Pulmonary artery endothelial cell (primary cell): ENCODE results near the gene CHST3. TPM values are rescaled to one million over a fixed set of nuclear protein-coding genes. Genes with fewer than 3 reads are reported as not detected.
A peak's percentile ranks its signal among the peaks of the same experiment; 100 is the strongest.
"Not testable (repeated sequence)": the region's sequence is repeated elsewhere in the genome, so short reads cannot be mapped to it uniquely, and the experiment has no call there.

Experiments
- DNase-seq: peaks from one replicate; pipeline ENCODE4 v3.0.0-alpha.2; 2011; ENCODE audit warnings: low read depth, low spot score
- total RNA-seq: library from RNA; depleted of rRNA; stranded (reverse); fragments of >200 nt; gene quantifications from 2 replicates; pipeline ENCODE4 v1.2.3, GENCODE V29; 2014

Gene CHST3
- total RNA-seq, 1 donor from 2014 or later, result 12.9 TPM

GRCh38 chr10:71948496-71949067, 15.6 kb upstream of the CHST3 start:
- no peak for DNase-seq

- no peak for DNase-seq
These were observed 13.5 kb upstream of the CHST3 start for GRCh38 chr10:71950683-71951082.

GRCh38 chr10:71952745-71953144, 11.4 kb upstream of the CHST3 start:
- no peak for DNase-seq

GRCh38 chr10:71957546-71958275, 6.5 kb upstream of the CHST3 start:
- no peak for DNase-seq

GRCh38 chr10:71959526-71959925, 4.7 kb upstream of the CHST3 start:
- DNase-seq, result no peak

- DNase-seq, result no peak
These were observed 2.4 kb upstream of the CHST3 start for GRCh38 chr10:71961831-71962230.

GRCh38 chr10:71962901-71963300, 1.3 kb upstream of the CHST3 start:
- DNase-seq, result no peak

- no peak for DNase-seq
These were observed 671 bp upstream of the CHST3 start for GRCh38 chr10:71963351-71964097.

DNA sequence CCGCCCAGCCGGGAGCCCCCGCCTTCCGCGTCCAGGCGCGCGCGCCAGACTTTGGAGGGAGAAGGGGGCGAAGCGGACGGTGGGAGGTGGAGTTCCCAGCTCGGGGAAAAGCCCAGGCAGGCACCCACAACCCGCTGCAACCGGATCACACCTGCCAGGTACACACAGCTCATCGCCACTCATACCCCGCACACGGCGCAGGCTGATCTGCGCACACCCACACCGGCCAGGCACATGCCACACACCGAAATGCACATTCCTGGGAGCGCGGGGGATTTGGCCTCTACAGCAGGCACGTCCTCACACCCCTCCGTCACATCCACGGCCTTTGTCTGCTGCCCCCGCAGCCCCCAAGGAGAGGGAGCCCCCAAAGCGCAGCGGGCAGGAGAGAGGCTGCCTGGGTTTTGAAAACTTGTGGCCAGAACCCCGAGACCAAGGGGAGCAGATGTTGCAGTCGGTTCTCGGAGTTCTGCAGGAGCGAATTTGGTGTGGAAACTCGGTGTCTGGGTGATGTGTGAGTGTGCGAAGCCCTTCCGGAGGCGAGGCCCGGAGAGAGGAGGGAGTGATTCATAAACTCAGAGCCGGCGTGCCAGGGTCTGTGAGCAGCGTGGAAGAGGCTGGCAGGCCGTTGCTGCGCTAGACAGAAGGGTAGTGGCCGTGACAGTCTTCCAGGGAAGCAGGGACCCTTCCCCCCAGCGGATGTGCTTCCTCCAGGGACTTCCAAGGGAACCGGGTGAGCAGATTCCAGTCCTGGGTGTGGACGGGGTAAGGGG, 734 bp downstream of the CHST3 start:
- DNase-seq, result peak; percentile 45

GRCh38 chr10:71965623-71966022, 1.4 kb downstream of the CHST3 start:
- no peak for DNase-seq

GRCh38 chr10:71966046-71967004, 2.1 kb downstream of the CHST3 start:
- no peak for DNase-seq

GRCh38 chr10:71967958-71968357, 3.8 kb downstream of the CHST3 start:
- DNase-seq, result not testable (repeated sequence)

DNA sequence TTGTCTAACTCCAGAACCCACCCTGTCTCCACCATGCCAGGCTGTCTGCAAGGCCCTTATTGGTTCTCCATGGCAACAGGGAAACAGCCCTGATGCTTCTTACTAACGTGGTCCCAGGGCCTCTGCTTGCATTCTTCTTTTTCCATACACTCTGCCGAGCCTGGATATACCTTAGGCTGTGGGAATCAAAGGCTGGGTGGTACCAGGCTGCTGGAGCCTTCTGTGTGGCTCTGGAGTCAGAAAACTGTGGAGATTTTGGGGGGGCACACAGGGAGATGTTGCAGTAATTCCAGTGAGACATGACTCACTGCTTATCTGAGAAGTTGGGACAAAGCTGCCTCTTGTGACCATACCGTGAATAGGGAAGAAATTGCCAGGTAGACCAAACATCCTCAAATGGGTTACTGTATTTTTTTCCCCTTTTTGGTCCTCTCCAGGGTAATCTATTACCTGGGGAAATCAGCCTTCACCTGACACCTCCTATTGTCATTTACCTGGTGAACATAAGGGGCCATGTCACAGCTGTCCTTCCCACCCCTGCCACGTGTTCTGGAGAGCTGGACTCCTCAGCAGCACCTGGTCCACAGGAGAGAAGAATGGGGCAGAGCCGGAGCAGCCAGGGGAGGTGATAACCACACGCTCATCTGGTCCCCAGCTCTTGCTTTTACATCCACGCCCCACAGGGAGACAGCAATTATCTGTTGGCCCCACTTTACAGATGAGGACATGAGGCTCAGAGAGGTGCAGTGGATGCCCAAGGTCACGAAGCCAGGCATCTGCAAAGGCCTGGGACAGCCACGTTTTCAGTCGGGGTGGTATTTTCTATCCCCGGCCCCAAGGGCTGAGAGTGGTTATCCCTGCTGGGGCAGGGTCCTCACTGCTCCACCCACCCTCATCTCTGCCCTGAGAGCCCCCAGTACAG, 4.6 kb downstream of the CHST3 start:
- DNase-seq, result no peak

DNA sequence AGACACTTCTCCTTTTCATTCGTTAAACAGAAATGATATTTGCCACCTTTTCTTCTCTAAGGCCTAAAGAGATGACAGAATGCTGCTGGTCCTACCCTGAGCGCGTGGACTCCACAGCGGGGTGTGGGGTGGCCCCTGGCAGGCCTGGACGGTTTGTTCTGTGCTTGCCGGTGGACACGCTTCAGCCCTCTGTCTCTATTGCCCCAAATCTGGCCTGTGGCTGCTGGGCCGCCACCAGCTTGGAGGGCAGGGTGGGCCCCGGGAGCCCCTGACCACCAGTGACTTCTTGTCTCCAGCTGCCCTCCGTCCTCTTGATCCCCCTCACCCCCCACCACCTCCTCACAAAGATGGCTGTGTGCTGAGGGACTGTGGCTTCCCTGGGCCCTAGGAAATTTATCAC, 5.7 kb downstream of the CHST3 start:
- no peak for DNase-seq

GRCh38 chr10:71970331-71970730, 6.1 kb downstream of the CHST3 start:
- DNase-seq, result no peak

DNA sequence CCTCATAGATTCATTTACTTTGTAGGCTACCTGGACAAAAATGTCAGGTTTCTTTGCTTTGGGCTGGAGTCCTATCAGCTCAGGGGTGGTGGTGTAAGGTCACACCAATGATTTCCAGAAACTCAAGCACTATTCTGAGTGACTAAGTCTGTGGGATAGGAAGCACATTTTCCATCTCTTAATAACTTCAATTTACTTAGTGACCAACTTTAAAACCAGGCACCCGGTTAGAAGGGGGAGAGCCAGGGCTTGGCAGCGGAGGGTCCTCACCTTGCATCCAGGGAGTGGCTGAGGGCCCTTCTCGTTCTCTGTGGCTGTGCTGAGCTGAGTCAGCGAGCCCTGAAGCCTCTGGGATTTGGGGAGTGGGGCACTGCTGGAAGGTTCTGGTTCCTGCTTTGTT, 6.7 kb downstream of the CHST3 start:
- DNase-seq, result no peak

- DNase-seq, result no peak
These were observed 7.1 kb downstream of the CHST3 start for GRCh38 chr10:71971311-71971731.

GRCh38 chr10:71971769-71972555, 7.8 kb downstream of the CHST3 start:
- no peak for DNase-seq
